NCI-H1436 treated with DMSO at 0.1 percent for 48 hours (cell line): Measurements from ENCODE around the gene ACAP1.

Source experiments
- DNase-seq: peaks from one replicate; lab custom pipeline; 2025; lab: John Stamatoyannopoulos, UW

ACAP1 gene

GRCh38 chr17:7391307-7391706 is 55.0 kb downstream of the ACAP1 start:
- DNase-seq, result no peak

- no peak for DNase-seq
These were observed 56.6 kb downstream of the ACAP1 start for GRCh38 chr17:7392696-7393612.

- DNase-seq, result no peak
These were observed 57.5 kb downstream of the ACAP1 start for GRCh38 chr17:7393613-7394451.

GRCh38 chr17:7394452-7395191 is 58.3 kb downstream of the ACAP1 start, which contains the start of gene PLSCR3:
PLSCR3 (minus strand) TSS chr17:7394525; CDS start chr17:7394110, 415 bp downstream.
- DNase-seq, result no peak

GRCh38 chr17:7396147-7396546 is 59.8 kb downstream of the ACAP1 start:
- no peak for DNase-seq

GRCh38 chr17:7398612-7399011 is 62.3 kb downstream of the ACAP1 start:
- DNase-seq, result no peak
